Measurements from ENCODE around the gene MT1G. TPM values are rescaled to one million over a fixed set of nuclear protein-coding genes. Genes with fewer than 3 reads are reported as not detected.

The MT1G gene
- total RNA-seq, 2 experiments from 2014 or later = 35.9 to 39.0 TPM

DNA sequence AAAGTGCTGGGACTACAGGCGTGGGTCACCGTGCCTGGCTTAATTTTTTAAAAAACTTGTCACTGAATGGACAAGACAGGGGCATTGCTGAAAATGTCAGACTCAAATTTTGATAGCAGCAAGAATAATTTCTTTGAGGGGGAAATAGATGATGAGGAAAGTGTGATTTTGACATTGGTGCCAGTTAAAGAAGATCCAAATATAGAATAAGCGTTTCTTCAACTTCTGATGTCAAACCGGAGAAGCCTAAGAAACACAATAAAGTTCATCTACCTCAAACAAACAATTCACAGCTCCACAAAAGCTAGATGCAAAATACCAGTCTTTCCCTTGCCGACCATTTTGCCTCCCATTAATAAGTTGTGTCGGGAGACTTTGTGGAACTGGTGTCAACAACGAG lies 18.9 kb upstream of the MT1G start:
- peaks cover 12% of the 10 kb centered on the region for H3K36me3 Mint-ChIP-seq (ENCODE audit: low read depth)
- CTCF ChIA-PET = no interaction called here
- DNase-seq (no peak), ATAC-seq (no peak)
- no peak overlapping the region for H3K4me3 Mint-ChIP-seq
- no peak overlapping the region for H3K27ac Mint-ChIP-seq
- TF ChIP-seq, protein P1, sequence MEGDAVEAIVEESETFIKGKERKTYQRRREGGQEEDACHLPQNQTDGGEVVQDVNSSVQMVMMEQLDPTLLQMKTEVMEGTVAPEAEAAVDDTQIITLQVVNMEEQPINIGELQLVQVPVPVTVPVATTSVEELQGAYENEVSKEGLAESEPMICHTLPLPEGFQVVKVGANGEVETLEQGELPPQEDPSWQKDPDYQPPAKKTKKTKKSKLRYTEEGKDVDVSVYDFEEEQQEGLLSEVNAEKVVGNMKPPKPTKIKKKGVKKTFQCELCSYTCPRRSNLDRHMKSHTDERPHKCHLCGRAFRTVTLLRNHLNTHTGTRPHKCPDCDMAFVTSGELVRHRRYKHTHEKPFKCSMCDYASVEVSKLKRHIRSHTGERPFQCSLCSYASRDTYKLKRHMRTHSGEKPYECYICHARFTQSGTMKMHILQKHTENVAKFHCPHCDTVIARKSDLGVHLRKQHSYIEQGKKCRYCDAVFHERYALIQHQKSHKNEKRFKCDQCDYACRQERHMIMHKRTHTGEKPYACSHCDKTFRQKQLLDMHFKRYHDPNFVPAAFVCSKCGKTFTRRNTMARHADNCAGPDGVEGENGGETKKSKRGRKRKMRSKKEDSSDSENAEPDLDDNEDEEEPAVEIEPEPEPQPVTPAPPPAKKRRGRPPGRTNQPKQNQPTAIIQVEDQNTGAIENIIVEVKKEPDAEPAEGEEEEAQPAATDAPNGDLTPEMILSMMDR (IDR thresholded peaks at IDR 0.05) = no peak
- peaks cover 15% of the 10 kb centered on the region for H3K4me1 Mint-ChIP-seq (ENCODE audit: low read depth)
- POLR2A ChIA-PET = no interaction called here
- no peaks in the 10 kb centered on the region for H3K27me3 Mint-ChIP-seq
- H3K9me3 Mint-ChIP-seq = no peaks in the 10 kb centered on the region
- intact Hi-C loops (cut with micrococcal nuclease) = no loop called here

DNA sequence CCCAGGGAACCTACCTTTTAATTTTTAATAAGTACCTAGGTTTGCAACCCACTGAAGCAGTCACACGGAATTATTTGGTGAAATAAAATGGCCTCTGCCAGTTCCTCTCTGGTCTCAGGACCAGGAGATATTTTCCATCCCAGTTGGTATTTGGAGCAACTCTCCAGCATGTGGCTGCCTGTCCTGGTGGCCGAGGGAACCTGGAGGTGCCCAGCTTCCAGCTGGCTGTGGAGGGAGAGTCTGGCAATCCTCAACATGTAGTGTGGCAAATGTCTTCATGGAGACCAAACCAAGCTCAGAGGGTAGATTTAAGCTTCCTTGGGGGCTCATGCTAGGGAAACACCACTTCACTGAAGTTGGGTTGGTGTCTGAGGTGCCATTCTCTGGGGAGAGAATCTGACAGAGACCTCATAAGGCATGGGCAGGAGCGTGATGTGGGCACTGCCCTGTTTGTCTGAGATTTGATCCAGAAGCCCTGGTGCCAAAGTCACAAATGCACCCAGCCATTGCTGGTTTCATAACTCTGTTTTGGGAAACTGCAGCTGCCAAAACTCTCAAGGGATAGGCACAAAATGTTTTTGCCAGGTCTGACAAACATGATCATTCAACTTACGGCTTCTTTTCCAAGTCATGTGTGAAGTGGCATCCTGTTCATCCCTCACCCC lies 17.2 kb upstream of the MT1G start:
- CTCF ChIA-PET = interaction anchor here (1.0 to 2.0 kb wide), 4 partner anchors 13 to 107 kb away, joined by 3 to 7 read pairs (median 4); no protein-coding TSS in a partner anchor
- DNase-seq = no peak
- peaks cover 21% of the 10 kb centered on the region for H3K4me1 Mint-ChIP-seq (ENCODE audit: low read depth)
- no peak overlapping the region for H3K27ac Mint-ChIP-seq
- peaks cover 12% of the 10 kb centered on the region for H3K36me3 Mint-ChIP-seq (ENCODE audit: low read depth)
- POLR2A ChIA-PET = interaction anchor here (0.8 to 1.4 kb wide), 4 partner anchors 9 to 304 kb away, joined by 3 to 4 read pairs (median 4); partner anchors contain the start of gene NLRC5
- intact Hi-C loops (cut with micrococcal nuclease) = loop anchor here (5.0 kb wide), 1 partner anchor 73 kb away; no protein-coding TSS in a partner anchor
- no peak overlapping the region for H3K4me3 Mint-ChIP-seq
- no peak for ATAC-seq
- TF ChIP-seq, protein P1 (IDR thresholded peaks at IDR 0.05) = no peak
- no peaks in the 10 kb centered on the region for H3K27me3 Mint-ChIP-seq
- H3K9me3 Mint-ChIP-seq = no peaks in the 10 kb centered on the region

DNA sequence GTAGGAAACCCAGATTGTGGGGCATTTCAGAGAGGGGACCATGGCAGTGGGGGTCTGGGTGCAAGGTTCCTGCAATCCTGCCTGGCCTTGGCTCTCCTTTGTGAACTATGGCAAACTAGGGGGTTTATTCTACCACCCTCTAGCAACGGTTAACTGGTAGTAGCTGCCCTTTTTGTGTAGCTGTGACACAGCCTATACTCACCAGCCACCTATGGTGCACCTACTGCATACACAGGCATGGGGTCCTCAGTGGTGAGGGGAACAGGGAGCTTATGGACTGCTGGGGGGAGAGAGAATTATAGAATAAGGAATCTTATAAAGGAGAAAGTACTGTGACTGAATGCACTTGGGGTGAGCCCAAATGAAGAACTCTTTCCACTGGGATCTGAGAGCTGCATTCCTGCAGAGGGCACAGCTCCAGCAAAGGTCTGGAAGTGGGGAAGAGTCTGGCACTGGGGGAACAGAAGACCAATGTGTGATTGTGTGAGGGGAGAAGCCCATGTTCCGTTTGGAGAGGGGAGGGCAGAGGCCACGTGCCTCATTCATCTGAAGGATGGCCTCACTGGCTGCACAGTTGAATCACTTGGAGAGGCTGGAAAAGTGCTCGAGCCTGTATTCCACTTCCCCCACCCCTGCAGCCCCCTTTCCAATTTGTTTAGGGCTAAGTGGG lies 16.5 kb upstream of the MT1G start:
- DNase-seq (no peak), ATAC-seq (no peak)
- Mint-ChIP-seq H3K4me3 (peak overlapping the region; percentile 86), H3K4me1 (ENCODE audit: low read depth) (peaks cover 21% of the 10 kb centered on the region), H3K9me3 (no peaks in the 10 kb centered on the region), H3K27me3 (no peaks in the 10 kb centered on the region), H3K27ac (no peak overlapping the region), H3K36me3 (ENCODE audit: low read depth) (peaks cover 12% of the 10 kb centered on the region)
- POLR2A ChIA-PET = interaction anchor here (0.8 to 1.4 kb wide), 5 partner anchors 8 to 305 kb away, joined by 3 to 4 read pairs (median 4); partner anchors contain the start of gene NLRC5
- CTCF ChIA-PET = interaction anchor here (1.0 to 2.4 kb wide), 5 partner anchors 14 to 107 kb away, joined by 3 to 17 read pairs (median 5); no protein-coding TSS in a partner anchor
- intact Hi-C loops (cut with micrococcal nuclease) = loop anchor here (5.0 kb wide), 1 partner anchor 72 kb away; no protein-coding TSS in a partner anchor
- TF ChIP-seq, protein P1 (IDR thresholded peaks at IDR 0.05) = no peak

DNA sequence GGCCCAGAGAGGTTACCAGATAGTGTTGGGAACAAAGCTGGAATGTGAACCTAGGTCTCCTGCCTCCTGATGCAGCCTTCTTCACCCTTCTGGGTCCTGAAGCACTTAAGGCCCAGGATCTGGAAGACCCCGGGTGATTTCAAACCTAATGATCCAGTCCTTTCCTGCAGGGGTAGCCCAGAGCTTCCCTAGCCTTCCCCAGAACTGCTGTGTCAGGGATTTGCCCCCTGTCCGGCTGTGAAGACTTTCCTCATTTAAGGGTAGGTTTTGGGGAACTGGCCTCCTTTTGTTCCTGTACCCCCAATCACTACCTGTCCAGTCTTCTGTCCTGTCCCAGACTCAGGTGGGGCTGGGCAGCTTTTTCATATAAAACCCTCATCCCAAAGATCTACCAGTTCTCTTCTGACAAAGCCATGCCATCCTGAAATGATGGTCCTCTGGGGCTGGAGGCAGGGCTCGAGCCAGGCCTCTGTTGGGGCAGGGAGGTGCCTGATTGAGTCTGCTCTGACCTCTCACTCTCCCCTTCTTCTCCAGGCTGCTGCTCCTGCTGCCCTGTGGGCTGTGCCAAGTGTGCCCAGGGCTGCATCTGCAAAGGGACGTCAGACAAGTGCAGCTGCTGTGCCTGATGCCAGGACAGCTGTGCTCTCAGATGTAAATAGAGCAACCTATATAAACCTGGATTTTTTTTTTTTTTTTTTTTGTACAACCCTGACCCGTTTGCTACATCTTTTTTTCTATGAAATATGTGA lies 15.7 kb upstream of the MT1G start:
- Mint-ChIP-seq H3K27ac (no peak overlapping the region), H3K4me1 (ENCODE audit: low read depth) (peaks cover 21% of the 10 kb centered on the region), H3K36me3 (ENCODE audit: low read depth) (peaks cover 12% of the 10 kb centered on the region), H3K27me3 (no peaks in the 10 kb centered on the region), H3K9me3 (no peaks in the 10 kb centered on the region), H3K4me3 (peak overlapping the region; percentile 86)
- intact Hi-C loops (cut with micrococcal nuclease) = loop anchor here (5.0 kb wide), 1 partner anchor 71 kb away; no protein-coding TSS in a partner anchor
- TF ChIP-seq, protein P1 (IDR thresholded peaks at IDR 0.05) = no peak
- ChIA-PET POLR2A (interaction anchor here (0.9 to 2.5 kb wide), 10 partner anchors 13 to 344 kb away, joined by 3 to 13 read pairs (median 4); partner anchors contain the start of genes MT1G and MT2A), CTCF (interaction anchor here (0.9 to 2.4 kb wide), 6 partner anchors 10 to 107 kb away, joined by 3 to 17 read pairs (median 5); no protein-coding TSS in a partner anchor)
- ATAC-seq (no peak), DNase-seq (no peak)
